ENCODE data around the gene PRADC1. TPM values are rescaled to one million over a fixed set of nuclear protein-coding genes. Genes with fewer than 3 reads are reported as not detected.

Gene PRADC1
- total RNA-seq, 4 donors from 2014 or later = 14.4 to 31.5 (median 21.5) TPM

GRCh38 chr2:73259276-73259675, 26.2 kb upstream of the PRADC1 start:
- no peak overlapping the region for H3K4me3 ChIP-seq
- no peak overlapping the region for H3K27ac ChIP-seq
- peaks cover 0 to 17% (median 0%) of the 10 kb centered on the region in 3 donors for H3K36me3 ChIP-seq
- no peaks in the 10 kb centered on the region for H3K4me1 ChIP-seq
- H3K27me3 ChIP-seq = no peaks in the 10 kb centered on the region
- 83 to 90% methylated on average over 8 of the region's 8 CpGs for WGBS, 2 donors
- TF ChIP-seq CTCF (IDR thresholded peaks at IDR 0.05) (no peak), POLR2A (IDR thresholded peaks at IDR 0.05) (no peak), EP300 (IDR thresholded peaks at IDR 0.05) (no peak)
- no peaks in the 10 kb centered on the region for H3K9me3 ChIP-seq
- DNase-seq (ENCODE audit: low spot score in 2 of 2) = no peak

- TF ChIP-seq EP300 (IDR thresholded peaks at IDR 0.05) = no peak
- TF ChIP-seq POLR2A (IDR thresholded peaks at IDR 0.05) = no peak
- TF ChIP-seq CTCF (IDR thresholded peaks at IDR 0.05) = no peak
- Histone ChIP-seq H3K4me3 (no peak overlapping the region), H3K4me1 (no peaks in the 10 kb centered on the region), H3K27me3 (no peaks in the 10 kb centered on the region), H3K27ac (no peak overlapping the region), H3K36me3 (peaks cover 0 to 21% (median 0%) of the 10 kb centered on the region in 3 donors), H3K9me3 (no peaks in the 10 kb centered on the region)
- DNase-seq (ENCODE audit: low spot score in 2 of 2) = no peak
- WGBS, 2 donors = 99% methylated on average over 9 of the region's 9 CpGs
Measured at GRCh38 chr2:73258913-73259215, 25.8 kb upstream of the PRADC1 start.

- DNase-seq (ENCODE audit: low spot score in 2 of 2) = no peak
- H3K4me3 ChIP-seq = no peak overlapping the region
- TF ChIP-seq CTCF (IDR thresholded peaks at IDR 0.05) (no peak), EP300 (IDR thresholded peaks at IDR 0.05) (no peak), POLR2A (IDR thresholded peaks at IDR 0.05) (no peak)
- no peaks in the 10 kb centered on the region for H3K27me3 ChIP-seq
- no peaks in the 10 kb centered on the region for H3K4me1 ChIP-seq
- H3K27ac ChIP-seq = no peak overlapping the region
- H3K36me3 ChIP-seq = peaks cover 0 to 26% (median 0%) of the 10 kb centered on the region in 3 donors
- no peaks in the 10 kb centered on the region for H3K9me3 ChIP-seq
- 80 to 82% methylated on average over 7 to 8 of the region's 8 CpGs for WGBS, 2 donors
Measured at GRCh38 chr2:73258186-73258912, 25.3 kb upstream of the PRADC1 start.

GRCh38 chr2:73257425-73258125, 24.5 kb upstream of the PRADC1 start:
- TF ChIP-seq EP300 (IDR thresholded peaks at IDR 0.05) (no peak), CTCF (IDR thresholded peaks at IDR 0.05) (no peak), POLR2A (IDR thresholded peaks at IDR 0.05) (no peak)
- no peak overlapping the region for H3K27ac ChIP-seq
- H3K4me1 ChIP-seq = no peaks in the 10 kb centered on the region
- H3K27me3 ChIP-seq = no peaks in the 10 kb centered on the region
- no peaks in the 10 kb centered on the region for H3K9me3 ChIP-seq
- WGBS, 2 donors = 53 to 71% methylated on average over 7 to 9 of the region's 10 CpGs
- H3K36me3 ChIP-seq = peaks cover 0 to 34% (median 5%) of the 10 kb centered on the region in 3 donors
- DNase-seq (ENCODE audit: low spot score in 2 of 2) = no peak
- no peak overlapping the region for H3K4me3 ChIP-seq

- H3K4me3 ChIP-seq = no peak overlapping the region
- no peaks in the 10 kb centered on the region for H3K27me3 ChIP-seq
- WGBS, 2 donors = 83 to 91% methylated on average over 2 of the region's 2 CpGs
- no peak overlapping the region for H3K27ac ChIP-seq
- DNase-seq (ENCODE audit: low spot score in 2 of 2) = no peak
- H3K9me3 ChIP-seq = no peaks in the 10 kb centered on the region
- H3K36me3 ChIP-seq = peaks cover 0 to 39% (median 9%) of the 10 kb centered on the region in 3 donors
- H3K4me1 ChIP-seq = no peaks in the 10 kb centered on the region
- TF ChIP-seq EP300 (IDR thresholded peaks at IDR 0.05) = no peak
- TF ChIP-seq POLR2A (IDR thresholded peaks at IDR 0.05) = no peak
Measured at GRCh38 chr2:73257021-73257420, 24.0 kb upstream of the PRADC1 start.

Measured in tibial nerve (tissue), 4 donors.